GM23248 (cell line): ENCODE measurements around the gene ASS1. TPM values are rescaled to one million over a fixed set of nuclear protein-coding genes. Genes with fewer than 3 reads are reported as not detected.

Experiments
- DNase-seq: peaks from one replicate; pipeline ENCODE4 v3.0.0-alpha.2; 2015
- H2AFZ ChIP-seq: fragments of 200-600 bp; sonication (generic); 2 replicates; pipeline ENCODE4 v1.6.1; 2016; ENCODE audit warnings: antibody characterized with exemption
- H3F3A ChIP-seq: fragments of 200-600 bp; sonication (generic); 2 replicates; pipeline ENCODE4 v1.6.1; 2016; ENCODE audit warnings: mild to moderate bottlenecking, antibody characterized with exemption, mixed run types; ENCODE audit not compliant: insufficient read depth
- H3K27ac ChIP-seq: fragments of 200-600 bp; sonication (generic); 2 replicates; pipeline ENCODE4 v1.5.1; 2016; ENCODE audit warnings: mild to moderate bottlenecking
- H3K27me3 ChIP-seq: fragments of 200-600 bp; sonication (generic); replicated peaks from 2 replicates; pipeline ENCODE4 v1.6.1; 2016; ENCODE audit warnings: mild to moderate bottlenecking; ENCODE audit not compliant: insufficient read depth
- H3K36me3 ChIP-seq: fragments of 200-600 bp; sonication (generic); 2 replicates; pipeline ENCODE4 v1.6.1; 2016; ENCODE audit warnings: low read depth, mild to moderate bottlenecking
- H3K4me1 ChIP-seq: fragments of 200-600 bp; sonication (generic); 2 replicates; pipeline ENCODE4 v1.6.1; 2016; ENCODE audit warnings: mild to moderate bottlenecking; ENCODE audit not compliant: insufficient read depth
- H3K4me2 ChIP-seq: fragments of 200-600 bp; sonication (generic); one replicate; pipeline ENCODE4 v1.6.1; 2016; ENCODE audit warnings: mild to moderate bottlenecking; ENCODE audit not compliant: unreplicated experiment
- H3K4me3 ChIP-seq: fragments of 200-600 bp; sonication (generic); 2 replicates; pipeline ENCODE4 v1.5.1; 2016; ENCODE audit warnings: mild to moderate bottlenecking
- H3K79me2 ChIP-seq: fragments of 200-600 bp; sonication (generic); 2 replicates; pipeline ENCODE4 v1.6.1; 2016; ENCODE audit warnings: mild to moderate bottlenecking; ENCODE audit not compliant: insufficient read depth
- H3K9ac ChIP-seq: fragments of 200-600 bp; sonication (generic); 2 replicates; pipeline ENCODE4 v1.6.1; 2016; ENCODE audit warnings: mild to moderate bottlenecking
- H3K9me2 ChIP-seq: fragments of 200-600 bp; sonication (generic); 2 replicates; pipeline ENCODE4 v1.6.1; 2016; ENCODE audit warnings: mixed run types, mild to moderate bottlenecking, moderate library complexity; ENCODE audit not compliant: insufficient read depth
- H3K9me3 ChIP-seq: fragments of 200-600 bp; sonication (generic); one replicate; pipeline ENCODE4 v1.6.1; 2017; ENCODE audit warnings: low read depth
- H4K20me1 ChIP-seq: fragments of 200-600 bp; sonication (generic); 2 replicates; pipeline ENCODE4 v1.6.0; 2016; ENCODE audit not compliant: insufficient read depth
- EZH2 ChIP-seq: fragments of 200-600 bp; sonication (generic); IDR thresholded peaks from 2 replicates; pipeline ENCODE4 v1.6.1; 2018; ENCODE audit warnings: antibody characterized with exemption, mild to moderate bottlenecking; ENCODE audit not compliant: insufficient read depth, poor library complexity, severe bottlenecking
- EZH2phosphoT487 ChIP-seq: fragments of 200-600 bp; sonication (generic); IDR thresholded peaks from 2 replicates; pipeline ENCODE4 v1.6.1; 2018; ENCODE audit warnings: antibody characterized with exemption, moderate library complexity, mild to moderate bottlenecking, low read depth; ENCODE audit not compliant: insufficient read depth
- WGBS, 2 experiments: methylation state at CpG; one replicate each; pipeline ENCODE4 v1.1.6; 2015 to 2017; ENCODE audit warnings: low lambda C conversion rate in 2 of 2, low coverage in 1 of 2; ENCODE audit errors: missing lambda C conversion rate in 2 of 2; 5-methylcytosine and 5-hydroxymethylcytosine counted together
- in situ Hi-C: fragments of 300-500 bp; cut with MboI; formaldehyde crosslinking; loops from 2 replicates; pipeline ENCODE4 v1.15.0; 2020
- polyA plus RNA-seq: library from polyadenylated mRNA; unstranded; fragments of >200 nt; fragmentation: Nextera tagmentation; extraction: Ambion mirVana; gene quantifications from 2 replicates; pipeline ENCODE4 v1.2.1, GENCODE V29; 2016
- total RNA-seq: library from RNA; depleted of rRNA; stranded (reverse); fragments of >200 nt; shearing (Covaris generic); gene quantifications from 2 replicates; pipeline ENCODE4 v1.2.3, GENCODE V29; 2014

Gene ASS1
- total and polyA plus RNA-seq, 2 experiments from 2014 or later, result 124 to 216 TPM

GRCh38 chr9:130451509-130452388, 7.0 kb downstream of the ASS1 start:
- Histone ChIP-seq H3K9ac (no peak overlapping the region), H3K9me3 (no peaks in the 10 kb centered on the region), H4K20me1 (no peaks in the 10 kb centered on the region), H3K36me3 (no peaks in the 10 kb centered on the region), H3K27me3 (no peaks in the 10 kb centered on the region), H3K4me3 (no peak overlapping the region), H3K27ac (no peak overlapping the region), H3K4me1 (peaks cover 27% of the 10 kb centered on the region), H3F3A (peaks cover 7% of the 10 kb centered on the region), H3K4me2 (peak overlapping the region; percentile 40), H2AFZ (no peak overlapping the region), H3K79me2 (peaks cover 32% of the 10 kb centered on the region), H3K9me2 (no peaks in the 10 kb centered on the region)
- WGBS, 2 experiments, result 50 to 55% methylated on average over 21 to 23 of the region's 23 CpGs
- DNase-seq, result peak; percentile 98
- TF ChIP-seq EZH2 (no peak), EZH2phosphoT487 (no peak)
- in situ Hi-C loops, result loop anchor here (10.0 kb wide), 1 partner anchor 233 kb away; no protein-coding TSS in a partner anchor

GRCh38 chr9:130452835-130453234, 8.1 kb downstream of the ASS1 start:
- DNase-seq, result no peak
- Histone ChIP-seq H2AFZ (no peak overlapping the region), H3K27me3 (no peaks in the 10 kb centered on the region), H3K4me3 (no peak overlapping the region), H3K9me2 (no peaks in the 10 kb centered on the region), H3K4me2 (no peak overlapping the region), H4K20me1 (no peaks in the 10 kb centered on the region), H3K4me1 (peaks cover 17% of the 10 kb centered on the region), H3F3A (no peaks in the 10 kb centered on the region), H3K9me3 (no peaks in the 10 kb centered on the region), H3K36me3 (no peaks in the 10 kb centered on the region), H3K27ac (no peak overlapping the region), H3K9ac (no peak overlapping the region), H3K79me2 (peaks cover 25% of the 10 kb centered on the region)
- in situ Hi-C loops, result loop anchor here (10.0 kb wide), 1 partner anchor 232 kb away; no protein-coding TSS in a partner anchor
- TF ChIP-seq EZH2, result no peak
- 79 to 85% methylated on average over 4 of the region's 4 CpGs for WGBS, 2 experiments

GRCh38 chr9:130453487-130453886, 8.7 kb downstream of the ASS1 start:
- 76 to 81% methylated on average over 7 of the region's 7 CpGs for WGBS, 2 experiments
- in situ Hi-C loops, result loop anchor here (10.0 kb wide), 1 partner anchor 231 kb away; no protein-coding TSS in a partner anchor
- Histone ChIP-seq H3K4me1 (peaks cover 10% of the 10 kb centered on the region), H3K79me2 (peaks cover 18% of the 10 kb centered on the region), H3F3A (no peaks in the 10 kb centered on the region), H3K4me2 (no peak overlapping the region), H3K36me3 (no peaks in the 10 kb centered on the region), H4K20me1 (no peaks in the 10 kb centered on the region), H3K9me2 (no peaks in the 10 kb centered on the region), H3K4me3 (no peak overlapping the region), H3K27me3 (no peaks in the 10 kb centered on the region), H3K9me3 (no peaks in the 10 kb centered on the region), H2AFZ (no peak overlapping the region), H3K9ac (no peak overlapping the region), H3K27ac (no peak overlapping the region)
- DNase-seq, result no peak
- no peak for TF ChIP-seq EZH2phosphoT487
- no peak for TF ChIP-seq EZH2

- 94 to 95% methylated on average over 10 of the region's 10 CpGs for WGBS, 2 experiments
- Histone ChIP-seq H2AFZ (no peak overlapping the region), H3K9ac (no peak overlapping the region), H3K36me3 (no peaks in the 10 kb centered on the region), H3K9me3 (no peaks in the 10 kb centered on the region), H3K27me3 (no peaks in the 10 kb centered on the region), H3K4me3 (no peak overlapping the region), H3K79me2 (peaks cover 10% of the 10 kb centered on the region), H3K4me2 (no peak overlapping the region), H3F3A (no peaks in the 10 kb centered on the region), H3K27ac (no peak overlapping the region), H3K9me2 (no peaks in the 10 kb centered on the region), H4K20me1 (no peaks in the 10 kb centered on the region), H3K4me1 (peaks cover 9% of the 10 kb centered on the region)
- TF ChIP-seq EZH2, result no peak
- no peak for TF ChIP-seq EZH2phosphoT487
- no peak for DNase-seq
- in situ Hi-C loops, result loop anchor here (10.0 kb wide), 1 partner anchor 231 kb away; no protein-coding TSS in a partner anchor
Measured at GRCh38 chr9:130454096-130454811, 9.5 kb downstream of the ASS1 start.
